Measurements from ENCODE around the gene ADAMTS6.
"Not testable (repeated sequence)": the region's sequence is repeated elsewhere in the genome, so short reads cannot be mapped to it uniquely, and the experiment has no call there.

ADAMTS6 gene

GRCh38 chr5:65474130-65474711, 7.5 kb downstream of the ADAMTS6 start:
- DNase-seq = no peak

DNA sequence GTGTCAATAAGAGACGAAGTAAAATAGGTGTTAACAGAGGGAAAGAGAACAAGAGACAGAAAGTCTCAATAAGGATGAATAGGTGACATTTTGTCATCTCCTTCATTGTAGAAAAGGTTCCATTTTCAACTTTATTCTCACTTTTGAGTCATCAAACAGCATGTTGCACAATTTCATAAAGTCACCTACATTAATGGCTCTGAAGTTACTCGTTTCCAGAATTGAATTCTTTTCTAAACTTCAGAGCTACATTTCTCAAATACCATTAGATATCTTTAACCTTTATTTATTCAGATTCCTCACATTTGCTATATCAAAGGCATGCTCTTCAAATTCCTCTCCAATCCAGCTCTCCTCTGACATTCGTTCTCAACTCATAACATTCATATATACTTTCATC, 13.1 kb downstream of the ADAMTS6 start:
- no peak for DNase-seq

DNA sequence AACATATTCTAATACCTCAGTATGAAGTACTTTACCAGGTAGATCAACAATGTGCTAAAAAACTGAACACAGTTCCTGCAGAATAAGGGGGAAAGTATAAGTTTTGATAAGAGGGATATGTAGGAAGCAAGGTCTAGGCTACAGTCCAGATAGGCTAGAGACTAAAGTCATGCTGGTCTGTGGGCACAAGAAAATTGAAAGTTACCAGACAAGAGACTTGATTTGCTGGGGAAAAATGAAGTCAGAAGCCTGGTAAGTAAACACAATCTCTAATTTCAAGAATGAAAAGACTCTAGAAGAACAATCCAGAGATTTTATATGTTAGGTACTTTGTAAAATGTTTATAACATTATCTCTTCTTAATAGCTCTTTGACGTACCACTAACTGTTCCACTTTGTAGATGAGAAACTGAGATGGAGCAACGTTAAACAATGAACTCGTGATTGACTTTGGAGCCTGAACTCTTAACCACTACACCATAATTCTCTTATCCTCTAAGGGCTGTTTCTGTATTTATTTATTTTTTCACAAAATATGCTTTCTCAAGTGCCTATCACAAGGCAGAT, 19.5 kb downstream of the ADAMTS6 start:
- no peak for DNase-seq

- DNase-seq = no peak
Observed at GRCh38 chr5:65461490-65461889, 20.2 kb downstream of the ADAMTS6 start.

GRCh38 chr5:65459995-65460394, 21.7 kb downstream of the ADAMTS6 start:
- DNase-seq = no peak

DNA sequence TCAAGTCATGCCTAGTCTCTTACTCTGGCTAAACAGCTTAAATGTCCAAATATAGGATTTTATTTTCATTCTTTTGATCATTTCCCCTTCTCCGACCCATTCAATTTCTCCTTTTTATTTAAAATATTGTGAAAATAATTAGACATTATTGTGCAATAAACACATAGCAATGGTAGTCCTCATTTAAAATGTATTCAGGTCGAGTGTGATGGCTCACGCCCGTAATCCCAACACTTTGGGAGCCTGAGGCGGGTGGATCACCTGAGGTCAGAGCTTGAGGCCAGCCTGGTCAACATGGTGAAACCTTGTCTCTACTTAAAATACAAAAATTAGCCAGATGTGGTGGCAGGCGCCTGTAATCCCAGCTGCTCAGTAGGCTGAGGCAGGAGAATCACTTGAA, 26.7 kb downstream of the ADAMTS6 start:
- DNase-seq = no peak

- no peak for DNase-seq
Observed at GRCh38 chr5:65451436-65451835, 30.3 kb downstream of the ADAMTS6 start.

DNA sequence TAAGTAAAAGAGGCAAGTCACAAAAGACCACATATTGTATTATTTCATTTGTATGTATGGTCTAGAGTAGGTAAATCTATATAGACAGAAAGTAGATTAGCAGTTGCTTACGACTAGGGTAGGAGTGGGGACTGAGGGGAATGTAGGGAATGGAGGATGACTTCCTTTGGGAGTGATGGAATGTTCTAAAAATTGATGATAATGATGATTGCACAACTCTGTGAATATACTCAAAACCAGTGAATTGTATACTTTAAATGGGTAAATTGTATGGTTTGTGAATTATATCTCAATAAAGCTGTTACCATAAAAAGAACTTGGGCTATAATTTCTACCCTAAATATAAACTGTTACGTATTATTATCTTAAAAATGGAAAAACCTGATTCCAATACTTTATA, 35.0 kb downstream of the ADAMTS6 start:
- no peak for DNase-seq

GRCh38 chr5:65441800-65442199, 39.9 kb downstream of the ADAMTS6 start:
- DNase-seq = no peak

- no peak for DNase-seq
Observed at GRCh38 chr5:65440456-65440855, 41.3 kb downstream of the ADAMTS6 start.

- DNase-seq = no peak
Observed at GRCh38 chr5:65434122-65434521, 47.6 kb downstream of the ADAMTS6 start.

DNA sequence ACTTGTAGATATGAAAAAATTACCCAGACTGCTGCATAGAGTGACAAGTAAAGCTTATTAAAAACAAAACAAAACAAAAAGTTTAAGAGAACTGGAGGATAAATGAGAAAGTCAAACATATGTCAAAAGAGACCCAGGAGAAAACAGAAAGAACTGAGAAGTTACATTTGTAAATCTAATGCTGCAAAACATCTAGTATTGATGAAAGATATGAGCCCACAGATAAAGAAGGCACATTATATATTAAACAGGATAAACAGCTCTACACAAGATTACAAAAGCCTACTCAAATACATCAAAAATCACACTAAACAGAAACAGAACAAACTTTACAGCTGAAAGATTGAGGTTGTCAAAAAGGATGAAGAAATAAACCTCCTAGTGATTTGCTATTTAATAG, 55.1 kb downstream of the ADAMTS6 start:
- DNase-seq = no peak

- no peak for DNase-seq
Observed at GRCh38 chr5:65423623-65424022, 58.1 kb downstream of the ADAMTS6 start.

- no peak for DNase-seq
Observed at GRCh38 chr5:65418661-65419060, 63.1 kb downstream of the ADAMTS6 start.

DNA sequence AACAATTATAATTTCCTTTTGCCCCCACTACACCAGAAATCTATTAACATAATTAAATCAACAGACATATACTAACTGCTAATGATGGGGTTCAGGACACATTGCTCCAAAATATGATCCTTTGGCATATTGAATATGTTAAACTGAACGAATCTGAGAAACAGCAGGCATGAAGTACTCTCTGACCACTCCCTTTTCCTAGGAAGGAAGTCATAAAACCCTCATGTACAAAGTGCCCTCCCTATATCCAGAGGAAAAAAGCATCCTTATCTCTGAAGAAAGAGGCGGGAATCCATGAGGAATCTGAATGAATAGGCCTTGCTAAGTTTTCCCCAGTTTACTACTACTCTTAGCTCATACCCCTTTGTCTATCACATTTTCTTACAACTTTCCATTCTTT, 67.9 kb downstream of the ADAMTS6 start:
- no peak for DNase-seq

- no peak for DNase-seq
Observed at GRCh38 chr5:65412842-65413241, 68.9 kb downstream of the ADAMTS6 start.

DNA sequence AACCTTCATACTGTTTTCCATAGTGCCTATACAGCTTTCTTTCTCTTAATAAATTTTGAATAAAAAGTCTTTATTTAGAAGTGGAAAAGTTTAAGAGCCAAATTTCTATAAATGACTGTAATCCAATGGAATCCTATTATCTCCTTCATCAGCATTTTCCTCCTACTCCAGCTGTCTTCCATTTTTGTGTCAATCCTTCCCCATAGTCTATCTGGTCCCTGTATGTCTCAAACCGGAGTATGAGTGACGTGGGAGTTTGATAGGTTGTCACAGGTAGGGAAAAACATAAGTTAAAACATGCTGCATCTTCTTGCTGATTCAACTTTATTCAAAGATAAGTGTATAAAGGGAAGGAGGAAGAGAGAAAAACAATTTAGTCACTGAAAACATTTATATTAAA, 70.4 kb downstream of the ADAMTS6 start:
- DNase-seq = no peak

DNA sequence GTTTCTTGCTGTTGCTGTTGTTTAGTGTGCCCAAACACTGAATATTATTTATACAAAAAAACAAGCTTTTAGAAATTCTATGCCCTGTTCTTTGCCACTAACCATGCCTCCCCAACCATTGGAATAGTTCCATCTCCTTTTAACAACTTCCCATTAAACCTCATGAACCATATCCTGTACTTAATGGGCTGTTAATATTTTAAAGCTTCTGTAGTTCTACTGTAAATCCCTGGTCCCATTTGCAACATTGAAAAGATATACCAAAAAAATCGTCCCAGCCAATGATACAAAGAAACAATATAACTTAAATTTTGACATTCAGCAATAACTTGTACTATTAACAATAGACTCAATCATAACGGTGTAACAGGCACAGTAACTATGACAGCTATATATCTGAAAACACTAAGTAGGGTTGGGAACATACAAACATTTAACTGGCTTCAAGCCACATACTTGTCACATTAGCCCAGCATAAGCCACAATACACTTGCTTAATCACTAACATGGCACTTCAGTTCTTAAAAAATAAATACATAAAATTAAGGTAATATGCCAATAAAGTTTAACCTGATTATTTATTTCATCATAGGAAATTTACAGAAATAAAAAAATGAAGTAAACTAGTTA, 86.1 kb downstream of the ADAMTS6 start:
- DNase-seq = no peak

- DNase-seq = no peak
Observed at GRCh38 chr5:65394087-65394486, 87.6 kb downstream of the ADAMTS6 start.

- no peak for DNase-seq
Observed at GRCh38 chr5:65391591-65391990, 90.1 kb downstream of the ADAMTS6 start.

- DNase-seq = no peak
Observed at GRCh38 chr5:65390208-65390607, 91.5 kb downstream of the ADAMTS6 start.

GRCh38 chr5:65383859-65384258, 97.9 kb downstream of the ADAMTS6 start:
- DNase-seq = no peak

DNA sequence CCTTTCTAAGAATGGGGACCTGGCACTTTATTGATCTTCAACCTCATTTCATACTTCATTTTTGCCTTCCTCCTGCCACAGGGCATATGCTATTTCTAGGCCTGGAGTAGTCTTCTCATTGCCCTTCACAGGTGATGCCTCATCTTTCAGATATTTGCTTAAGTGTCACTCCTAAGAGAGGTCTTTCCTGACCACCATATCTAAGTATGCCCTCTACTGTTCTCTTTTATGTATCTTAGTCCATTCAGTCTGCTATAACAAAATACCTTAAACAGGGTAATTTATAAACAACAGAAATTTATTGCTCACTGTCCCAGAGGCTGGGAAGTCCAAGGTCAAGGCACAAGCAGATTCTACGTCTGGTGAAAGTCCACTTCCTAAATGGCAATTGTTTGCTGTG, 99.1 kb downstream of the ADAMTS6 start:
- DNase-seq = no peak

DNA sequence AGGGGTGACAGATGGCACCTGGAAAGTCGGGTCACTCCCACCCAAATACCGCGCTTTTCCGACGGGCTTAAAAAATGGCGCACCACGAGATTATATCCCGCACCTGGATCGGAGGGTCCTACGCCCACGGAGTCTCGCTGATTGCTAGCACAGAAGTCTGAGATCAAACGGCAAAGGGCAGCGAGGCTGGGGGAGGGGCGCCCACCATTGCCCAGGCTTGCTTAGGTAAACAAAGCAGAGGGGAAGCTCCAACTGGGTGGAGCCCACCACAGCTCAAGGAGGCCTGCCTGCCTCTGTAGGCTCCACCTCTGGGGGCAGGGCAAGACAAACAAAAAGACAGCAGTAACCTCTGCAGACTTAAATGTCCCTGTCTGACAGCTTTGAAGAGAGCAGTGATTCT, 111.2 kb downstream of the ADAMTS6 start:
- DNase-seq = not testable (repeated sequence)

DNA sequence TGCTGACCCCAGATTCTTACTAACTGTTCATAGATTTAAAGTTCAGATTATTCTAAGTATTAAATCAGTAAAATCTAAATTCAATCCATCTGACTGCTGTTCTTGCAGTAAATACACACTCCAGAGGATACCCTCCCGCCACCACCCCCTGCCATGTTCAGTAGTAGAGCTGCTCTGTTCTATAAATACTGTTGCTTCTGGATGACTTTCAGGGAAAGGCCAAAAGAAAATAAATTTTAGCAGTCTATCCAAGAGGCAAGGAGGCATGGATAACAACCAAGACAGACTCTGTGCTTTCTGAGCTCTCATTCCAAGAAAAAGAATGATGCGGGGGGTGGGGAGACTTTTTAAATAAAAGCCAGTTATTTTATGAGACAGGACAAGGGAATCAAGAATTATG, 115.1 kb downstream of the ADAMTS6 start:
- DNase-seq = no peak
